ENCODE results near the gene DIPK1B. TPM values are rescaled to one million over a fixed set of nuclear protein-coding genes. Genes with fewer than 3 reads are reported as not detected.

Gene DIPK1B
- total and polyA plus RNA-seq, 9 donors = 14.1 to 25.3 (median 20.3) TPM

GRCh38 chr9:136681029-136681428 is 31.3 kb upstream of the DIPK1B start:
- no peaks in the 10 kb centered on the region for H3K27me3 ChIP-seq (ENCODE audit: control insufficient read depth, insufficient read depth, low read length)

GRCh38 chr9:136681945-136682699 is 30.2 kb upstream of the DIPK1B start:
- Histone ChIP-seq H3K9me3 (replicated peaks; ENCODE audit: control insufficient read depth, low read depth, low read length) (no peaks in the 10 kb centered on the region), H3K4me3 (ENCODE audit: low read length) (no peak overlapping the region), H3K36me3 (ENCODE audit: control insufficient read depth, insufficient read depth, low read length) (peaks cover 8% of the 10 kb centered on the region), H3K27me3 (ENCODE audit: control insufficient read depth, insufficient read depth, low read length) (no peaks in the 10 kb centered on the region), H3K4me1 (ENCODE audit: control insufficient read depth, insufficient read depth, low read length) (peaks cover 18% of the 10 kb centered on the region), H3K27ac (ENCODE audit: low read length) (no peak overlapping the region)
- WGBS (ENCODE audit: insufficient coverage) = 76% methylated on average over 10 of the region's 20 CpGs
- DNase-seq = no peak

More at GRCh38 chr9:136681029-136681428, 31.3 kb upstream of the DIPK1B start:
- Histone ChIP-seq H3K4me3 (ENCODE audit: low read length) (no peak overlapping the region), H3K36me3 (ENCODE audit: control insufficient read depth, insufficient read depth, low read length) (peaks cover 12% of the 10 kb centered on the region), H3K9me3 (replicated peaks; ENCODE audit: control insufficient read depth, low read depth, low read length) (no peaks in the 10 kb centered on the region), H3K27ac (ENCODE audit: low read length) (no peak overlapping the region), H3K4me1 (ENCODE audit: control insufficient read depth, insufficient read depth, low read length) (peaks cover 11% of the 10 kb centered on the region)
- no peak for DNase-seq
- WGBS (ENCODE audit: insufficient coverage) = 89% methylated on average over 16 of the region's 17 CpGs

GRCh38 chr9:136682710-136683109 is 29.7 kb upstream of the DIPK1B start:
- Histone ChIP-seq H3K27me3 (ENCODE audit: control insufficient read depth, insufficient read depth, low read length) (no peaks in the 10 kb centered on the region), H3K27ac (ENCODE audit: low read length) (no peak overlapping the region), H3K36me3 (ENCODE audit: control insufficient read depth, insufficient read depth, low read length) (peaks cover 8% of the 10 kb centered on the region), H3K4me3 (ENCODE audit: low read length) (no peak overlapping the region), H3K4me1 (ENCODE audit: control insufficient read depth, insufficient read depth, low read length) (peaks cover 21% of the 10 kb centered on the region), H3K9me3 (replicated peaks; ENCODE audit: control insufficient read depth, low read depth, low read length) (no peaks in the 10 kb centered on the region)
- 88% methylated on average over 4 of the region's 10 CpGs for WGBS (ENCODE audit: insufficient coverage)
- no peak for DNase-seq

- Histone ChIP-seq H3K9me3 (replicated peaks; ENCODE audit: control insufficient read depth, low read depth, low read length) (no peaks in the 10 kb centered on the region), H3K27me3 (ENCODE audit: control insufficient read depth, insufficient read depth, low read length) (no peaks in the 10 kb centered on the region), H3K36me3 (ENCODE audit: control insufficient read depth, insufficient read depth, low read length) (peaks cover 8% of the 10 kb centered on the region), H3K27ac (ENCODE audit: low read length) (no peak overlapping the region), H3K4me1 (ENCODE audit: control insufficient read depth, insufficient read depth, low read length) (peaks cover 25% of the 10 kb centered on the region), H3K4me3 (ENCODE audit: low read length) (no peak overlapping the region)
- 80% methylated on average over 11 of the region's 16 CpGs for WGBS (ENCODE audit: insufficient coverage)
- no peak for DNase-seq
These were observed 29.1 kb upstream of the DIPK1B start for GRCh38 chr9:136683173-136683745.

- no peaks in the 10 kb centered on the region for H3K9me3 ChIP-seq (replicated peaks; ENCODE audit: control insufficient read depth, low read depth, low read length)
- H3K27ac ChIP-seq (ENCODE audit: low read length) = no peak overlapping the region
- no peaks in the 10 kb centered on the region for H3K27me3 ChIP-seq (ENCODE audit: control insufficient read depth, insufficient read depth, low read length)
- H3K4me1 ChIP-seq (ENCODE audit: control insufficient read depth, insufficient read depth, low read length) = peaks cover 28% of the 10 kb centered on the region
- H3K4me3 ChIP-seq (ENCODE audit: low read length) = no peak overlapping the region
- H3K36me3 ChIP-seq (ENCODE audit: control insufficient read depth, insufficient read depth, low read length) = peaks cover 8% of the 10 kb centered on the region
- no peak for DNase-seq
- WGBS (ENCODE audit: insufficient coverage) = 82% methylated on average over 14 of the region's 14 CpGs
These were observed 28.6 kb upstream of the DIPK1B start for GRCh38 chr9:136683755-136684154.

GRCh38 chr9:136684339-136684738 is 28.0 kb upstream of the DIPK1B start:
- Histone ChIP-seq H3K36me3 (ENCODE audit: control insufficient read depth, insufficient read depth, low read length) (peaks cover 8% of the 10 kb centered on the region), H3K27me3 (ENCODE audit: control insufficient read depth, insufficient read depth, low read length) (no peaks in the 10 kb centered on the region), H3K9me3 (replicated peaks; ENCODE audit: control insufficient read depth, low read depth, low read length) (no peaks in the 10 kb centered on the region), H3K27ac (ENCODE audit: low read length) (no peak overlapping the region), H3K4me3 (ENCODE audit: low read length) (no peak overlapping the region), H3K4me1 (ENCODE audit: control insufficient read depth, insufficient read depth, low read length) (peaks cover 33% of the 10 kb centered on the region)
- DNase-seq = no peak
- 78% methylated on average over 8 of the region's 15 CpGs for WGBS (ENCODE audit: insufficient coverage)

GRCh38 chr9:136684799-136685198 is 27.6 kb upstream of the DIPK1B start:
- no peak overlapping the region for H3K27ac ChIP-seq (ENCODE audit: low read length)
- no peaks in the 10 kb centered on the region for H3K9me3 ChIP-seq (replicated peaks; ENCODE audit: control insufficient read depth, low read depth, low read length)
- peaks cover 8% of the 10 kb centered on the region for H3K36me3 ChIP-seq (ENCODE audit: control insufficient read depth, insufficient read depth, low read length)
- 84% methylated on average over 7 of the region's 15 CpGs for WGBS (ENCODE audit: insufficient coverage)
- H3K4me3 ChIP-seq (ENCODE audit: low read length) = no peak overlapping the region
- DNase-seq = no peak
- H3K27me3 ChIP-seq (ENCODE audit: control insufficient read depth, insufficient read depth, low read length) = no peaks in the 10 kb centered on the region
- peaks cover 34% of the 10 kb centered on the region for H3K4me1 ChIP-seq (ENCODE audit: control insufficient read depth, insufficient read depth, low read length)

GRCh38 chr9:136685216-136685615 is 27.2 kb upstream of the DIPK1B start:
- H3K27ac ChIP-seq (ENCODE audit: low read length) = no peak overlapping the region
- no peak overlapping the region for H3K4me3 ChIP-seq (ENCODE audit: low read length)
- 84% methylated on average over 6 of the region's 7 CpGs for WGBS (ENCODE audit: insufficient coverage)
- H3K36me3 ChIP-seq (ENCODE audit: control insufficient read depth, insufficient read depth, low read length) = peaks cover 8% of the 10 kb centered on the region
- H3K9me3 ChIP-seq (replicated peaks; ENCODE audit: control insufficient read depth, low read depth, low read length) = no peaks in the 10 kb centered on the region
- no peaks in the 10 kb centered on the region for H3K27me3 ChIP-seq (ENCODE audit: control insufficient read depth, insufficient read depth, low read length)
- H3K4me1 ChIP-seq (ENCODE audit: control insufficient read depth, insufficient read depth, low read length) = peaks cover 38% of the 10 kb centered on the region
- no peak for DNase-seq

GRCh38 chr9:136685790-136686533 is 26.4 kb upstream of the DIPK1B start:
- Histone ChIP-seq H3K36me3 (ENCODE audit: control insufficient read depth, insufficient read depth, low read length) (peaks cover 8% of the 10 kb centered on the region), H3K27ac (ENCODE audit: low read length) (no peak overlapping the region), H3K4me1 (ENCODE audit: control insufficient read depth, insufficient read depth, low read length) (peaks cover 45% of the 10 kb centered on the region), H3K4me3 (ENCODE audit: low read length) (peak overlapping the region; percentile 80), H3K9me3 (replicated peaks; ENCODE audit: control insufficient read depth, low read depth, low read length) (no peaks in the 10 kb centered on the region), H3K27me3 (ENCODE audit: control insufficient read depth, insufficient read depth, low read length) (no peaks in the 10 kb centered on the region)
- WGBS (ENCODE audit: insufficient coverage) = 37% methylated on average over 15 of the region's 19 CpGs
- no peak for DNase-seq

GRCh38 chr9:136686534-136686793 is 25.9 kb upstream of the DIPK1B start:
- Histone ChIP-seq H3K27me3 (ENCODE audit: control insufficient read depth, insufficient read depth, low read length) (no peaks in the 10 kb centered on the region), H3K27ac (ENCODE audit: low read length) (no peak overlapping the region), H3K4me1 (ENCODE audit: control insufficient read depth, insufficient read depth, low read length) (peaks cover 50% of the 10 kb centered on the region), H3K36me3 (ENCODE audit: control insufficient read depth, insufficient read depth, low read length) (peaks cover 8% of the 10 kb centered on the region), H3K9me3 (replicated peaks; ENCODE audit: control insufficient read depth, low read depth, low read length) (no peaks in the 10 kb centered on the region), H3K4me3 (ENCODE audit: low read length) (peak overlapping the region; percentile 80)
- DNase-seq = no peak
- WGBS (ENCODE audit: insufficient coverage) = 2% methylated on average over 12 of the region's 20 CpGs
